ENCODE measurements around the gene C1orf210.

Gene C1orf210

GRCh38 chr1:43300378-43301094 is 15.2 kb upstream of the C1orf210 start, which contains the start of gene TIE1:
TSS of gene TIE1 (plus strand) at chr1:43300982. CDS start at chr1:43301072, 90 bp downstream.
- Histone ChIP-seq H3K4me2 (ENCODE audit: low read length) (no peak within 1 kb of the TSS), H3K79me2 (ENCODE audit: low read length) (no peaks in the 10 kb centered on the region), H3K27me3 (ENCODE audit: low read depth, low read length) (no peaks in the 10 kb centered on the region; the same call in 1 of the 2 replicates), H4K20me1 (ENCODE audit: insufficient read depth, low read length) (no peaks in the 10 kb centered on the region), H2AFZ (ENCODE audit: low read depth, low read length) (no peak within 1 kb of the TSS), H3K9ac (ENCODE audit: low read length) (no peak within 1 kb of the TSS), H3K4me1 (ENCODE audit: low read length) (no peaks in the 10 kb centered on the region), H3K36me3 (replicated peaks; ENCODE audit: low read depth, low read length) (no peaks in the 10 kb centered on the region), H3K9me3 (ENCODE audit: insufficient read depth, low read length) (no peaks in the 10 kb centered on the region), H3K4me3 (ENCODE audit: low read length) (no peak within 1 kb of the TSS), H3K27ac (ENCODE audit: low read length) (no peak within 1 kb of the TSS)
- TF ChIP-seq EZH2phosphoT487 (IDR thresholded peaks at IDR 0.05; ENCODE audit: low read depth) (no peak), CTCF (IDR thresholded peaks at IDR 0.05; ENCODE audit: low read depth, low read length) (no peak)

GRCh38 chr1:43299101-43299500 is 13.7 kb upstream of the C1orf210 start:
- TF ChIP-seq CTCF (IDR thresholded peaks at IDR 0.05; ENCODE audit: low read depth, low read length) (no peak), EZH2phosphoT487 (IDR thresholded peaks at IDR 0.05; ENCODE audit: low read depth) (no peak)
- no peaks in the 10 kb centered on the region for H3K4me1 ChIP-seq (ENCODE audit: low read length)
- H2AFZ ChIP-seq (ENCODE audit: low read depth, low read length): no peak overlapping the region

GRCh38 chr1:43298055-43298454 is 12.7 kb upstream of the C1orf210 start:
- Histone ChIP-seq H3K27ac (ENCODE audit: low read length) (no peak overlapping the region), H4K20me1 (ENCODE audit: insufficient read depth, low read length) (no peaks in the 10 kb centered on the region), H3K79me2 (ENCODE audit: low read length) (no peaks in the 10 kb centered on the region), H3K27me3 (ENCODE audit: low read depth, low read length) (no peaks in the 10 kb centered on the region; the same call in 1 of the 2 replicates), H3K4me3 (ENCODE audit: low read length) (no peak overlapping the region), H3K9me3 (ENCODE audit: insufficient read depth, low read length) (no peaks in the 10 kb centered on the region), H3K4me2 (ENCODE audit: low read length) (no peak overlapping the region), H3K9ac (ENCODE audit: low read length) (no peak overlapping the region), H3K4me1 (ENCODE audit: low read length) (no peaks in the 10 kb centered on the region), H2AFZ (ENCODE audit: low read depth, low read length) (no peak overlapping the region), H3K36me3 (replicated peaks; ENCODE audit: low read depth, low read length) (no peaks in the 10 kb centered on the region)
- TF ChIP-seq EZH2phosphoT487 (IDR thresholded peaks at IDR 0.05; ENCODE audit: low read depth) (no peak), CTCF (IDR thresholded peaks at IDR 0.05; ENCODE audit: low read depth, low read length) (no peak)

More at GRCh38 chr1:43299101-43299500, 13.7 kb upstream of the C1orf210 start:
- no peaks in the 10 kb centered on the region for H3K79me2 ChIP-seq (ENCODE audit: low read length)
- H3K36me3 ChIP-seq (replicated peaks; ENCODE audit: low read depth, low read length): no peaks in the 10 kb centered on the region
- no peaks in the 10 kb centered on the region for H4K20me1 ChIP-seq (ENCODE audit: insufficient read depth, low read length)
- no peaks in the 10 kb centered on the region; the same call in 1 of the 2 replicates for H3K27me3 ChIP-seq (ENCODE audit: low read depth, low read length)
- H3K4me2 ChIP-seq (ENCODE audit: low read length): no peak overlapping the region
- no peak overlapping the region for H3K9ac ChIP-seq (ENCODE audit: low read length)
- no peak overlapping the region for H3K4me3 ChIP-seq (ENCODE audit: low read length)
- no peaks in the 10 kb centered on the region for H3K9me3 ChIP-seq (ENCODE audit: insufficient read depth, low read length)
- no peak overlapping the region for H3K27ac ChIP-seq (ENCODE audit: low read length)

- H3K27ac ChIP-seq (ENCODE audit: low read length): no peak overlapping the region
- no peak overlapping the region for H3K4me2 ChIP-seq (ENCODE audit: low read length)
- no peaks in the 10 kb centered on the region for H3K79me2 ChIP-seq (ENCODE audit: low read length)
- H3K36me3 ChIP-seq (replicated peaks; ENCODE audit: low read depth, low read length): no peaks in the 10 kb centered on the region
- H2AFZ ChIP-seq (ENCODE audit: low read depth, low read length): no peak overlapping the region
- H3K9ac ChIP-seq (ENCODE audit: low read length): no peak overlapping the region
- H3K4me3 ChIP-seq (ENCODE audit: low read length): no peak overlapping the region
- no peak for TF ChIP-seq EZH2phosphoT487 (IDR thresholded peaks at IDR 0.05; ENCODE audit: low read depth)
- no peak for TF ChIP-seq CTCF (IDR thresholded peaks at IDR 0.05; ENCODE audit: low read depth, low read length)
- H4K20me1 ChIP-seq (ENCODE audit: insufficient read depth, low read length): no peaks in the 10 kb centered on the region
- H3K27me3 ChIP-seq (ENCODE audit: low read depth, low read length): no peaks in the 10 kb centered on the region; the same call in 1 of the 2 replicates
- no peaks in the 10 kb centered on the region for H3K9me3 ChIP-seq (ENCODE audit: insufficient read depth, low read length)
- 0 out of 2 replicates have a peak, but pooled peaks cover 2% of the 10 kb centered on the region for H3K4me1 ChIP-seq (ENCODE audit: low read length)
Measured at GRCh38 chr1:43296207-43296606, 10.8 kb upstream of the C1orf210 start.
